GM12878 (cell line): ENCODE data around the gene SHROOM1. TPM values are rescaled to one million over a fixed set of nuclear protein-coding genes. Genes with fewer than 3 reads are reported as not detected.

Experiments used
- polyA plus RNA-seq, 11 experiments: library from polyadenylated mRNA; depleted of rRNA in 4 of 11; unstranded in 6 of 11; stranded (reverse) in 5 of 11; fragments of >200 nt; fragmentation: Nextera tagmentation in 4 of 11; fragmentation: Illumina TruSeq in 1 of 11; extraction: Ambion mirVana in 4 of 11; extraction: Trizol in 1 of 11; gene quantifications; 1 replicate in 1 of 11; 2 replicates in 10 of 11; pipeline versions ENCODE4 v1.2.1 to v1.2.3, GENCODE V29; 2011 to 2016; ENCODE audit warnings: inconsistent platforms in 2 of 11, missing spikeins in 2 of 11, low read depth in 1 of 11
- small RNA-seq: library from RNA; depleted of rRNA; stranded (forward); fragments of <200 nt; gene quantifications from one replicate; pipeline ENCODE3, GENCODE V24; 2014
- total RNA-seq, 4 experiments: library from RNA; depleted of rRNA in 3 of 4; stranded (reverse); fragments of >200 nt in 3 of 4; fragmentation: Illumina TruSeq in 1 of 4; extraction: Trizol in 1 of 4; gene quantifications; 2 replicates each; pipeline versions ENCODE4 v1.2.1 to v1.2.3, GENCODE V29; 2013 to 2021

Gene SHROOM1
- total and polyA plus RNA-seq, 10 of the 15 experiments (the other 5 are each of a cell fraction or from before 2014, with no cell fraction given): 0.05 to 3.9 (median 1.3) TPM

Small RNA genes within 50 kb of the gene (small RNA-seq; reads per million reads assigned to genes)
- gene RNA5SP192: not detected

Other genes with a start within 250 kb of the SHROOM1 start
Only the 7 nearest of the 12 such genes appear.
- 3.8 and 4.6 TPM in 2 replicates for gene KIF3A, start 93.1 kb downstream of the SHROOM1 start, total RNA-seq (2014; rRNA removed)
- 12.3 and 14.9 TPM in 2 replicates for gene KIF3A, start 93.1 kb downstream of the SHROOM1 start, total RNA-seq (2014; rRNA removed; fragmentation: Illumina TruSeq; extraction: Trizol)
- 8.7 and 9.3 TPM in 2 replicates for gene KIF3A, start 93.1 kb downstream of the SHROOM1 start, total RNA-seq (2021)
- gene KIF3A, start 93.1 kb downstream of the SHROOM1 start, polyA plus RNA-seq (2011; rRNA removed): 36.5 and 65.9 TPM in 2 replicates
- 10.7 and 14.1 TPM in 2 replicates for gene KIF3A, start 93.1 kb downstream of the SHROOM1 start, polyA plus RNA-seq (2014; fragmentation: Illumina TruSeq; extraction: Trizol)
- 1 to 10 TPM; 2.7 to 3.0 TPM for gene KIF3A, start 93.1 kb downstream of the SHROOM1 start, polyA plus RNA-seq (2014; fragmentation: Nextera tagmentation; extraction: Ambion mirVana)
- gene KIF3A, start 93.1 kb downstream of the SHROOM1 start, polyA plus RNA-seq (2014; rRNA removed): 4.7 and 6.7 TPM in 2 replicates
- 10 to 100 TPM; 11.5 to 12.1 TPM for gene KIF3A, start 93.1 kb downstream of the SHROOM1 start, polyA plus RNA-seq (2016; fragmentation: Nextera tagmentation; extraction: Ambion mirVana)
- 3.4 and 4.4 TPM in 2 replicates for gene CCNI2, start 83.2 kb downstream of the SHROOM1 start, total RNA-seq (2014; rRNA removed)
- 2.2 and 3.1 TPM in 2 replicates for gene CCNI2, start 83.2 kb downstream of the SHROOM1 start, total RNA-seq (2014; rRNA removed; fragmentation: Illumina TruSeq; extraction: Trizol)
- 3.4 and 4.8 TPM in 2 replicates for gene CCNI2, start 83.2 kb downstream of the SHROOM1 start, total RNA-seq (2021)
- gene CCNI2, start 83.2 kb downstream of the SHROOM1 start, polyA plus RNA-seq (2011; rRNA removed): 1.8 and 2.2 TPM in 2 replicates
- gene CCNI2, start 83.2 kb downstream of the SHROOM1 start, polyA plus RNA-seq (2014; fragmentation: Illumina TruSeq; extraction: Trizol): 0.97 and 2.9 TPM in 2 replicates
- gene CCNI2, start 83.2 kb downstream of the SHROOM1 start, polyA plus RNA-seq (2014; fragmentation: Nextera tagmentation; extraction: Ambion mirVana): 1 to 10 TPM; 3.1 to 8.0 TPM
- 2.9 and 4.6 TPM in 2 replicates for gene CCNI2, start 83.2 kb downstream of the SHROOM1 start, polyA plus RNA-seq (2014; rRNA removed)
- gene CCNI2, start 83.2 kb downstream of the SHROOM1 start, polyA plus RNA-seq (2016; fragmentation: Nextera tagmentation; extraction: Ambion mirVana): 1 to 10 TPM; 2.7 to 3.6 TPM
- 31.0 and 35.7 TPM in 2 replicates for gene SEPTIN8, start 53.4 kb downstream of the SHROOM1 start, total RNA-seq (2014; rRNA removed)
- gene SEPTIN8, start 53.4 kb downstream of the SHROOM1 start, total RNA-seq (2014; rRNA removed; fragmentation: Illumina TruSeq; extraction: Trizol): 26.5 and 27.8 TPM in 2 replicates
- 39.0 and 42.0 TPM in 2 replicates for gene SEPTIN8, start 53.4 kb downstream of the SHROOM1 start, total RNA-seq (2021)
- 82.7 and 96.1 TPM in 2 replicates for gene SEPTIN8, start 53.4 kb downstream of the SHROOM1 start, polyA plus RNA-seq (2011; rRNA removed)
- gene SEPTIN8, start 53.4 kb downstream of the SHROOM1 start, polyA plus RNA-seq (2014; fragmentation: Illumina TruSeq; extraction: Trizol): 40.2 and 40.7 TPM in 2 replicates
- gene SEPTIN8, start 53.4 kb downstream of the SHROOM1 start, polyA plus RNA-seq (2014; fragmentation: Nextera tagmentation; extraction: Ambion mirVana): 1 to 10 TPM; 6.1 to 7.6 TPM
- gene SEPTIN8, start 53.4 kb downstream of the SHROOM1 start, polyA plus RNA-seq (2014; rRNA removed): 33.2 and 34.7 TPM in 2 replicates
- gene SEPTIN8, start 53.4 kb downstream of the SHROOM1 start, polyA plus RNA-seq (2016; fragmentation: Nextera tagmentation; extraction: Ambion mirVana): 10 to 100 TPM; 21.8 to 21.9 TPM
- gene SOWAHA, start 17.3 kb downstream of the SHROOM1 start, total RNA-seq (2014; rRNA removed): 0.05 TPM in 1 of 2 replicates, not detected in the other
- gene SOWAHA, start 17.3 kb downstream of the SHROOM1 start, total RNA-seq (2014; rRNA removed; fragmentation: Illumina TruSeq; extraction: Trizol): 0.04 TPM in 1 of 2 replicates, not detected in the other
- gene SOWAHA, start 17.3 kb downstream of the SHROOM1 start, total RNA-seq (2021): 0.10 TPM in 1 of 2 replicates, not detected in the other
- gene SOWAHA, start 17.3 kb downstream of the SHROOM1 start, polyA plus RNA-seq (2011; rRNA removed): 0.37 TPM in 2 replicates
- gene SOWAHA, start 17.3 kb downstream of the SHROOM1 start, polyA plus RNA-seq (2014; fragmentation: Illumina TruSeq; extraction: Trizol): 0.04 and 0.10 TPM in 2 replicates
- under 1 TPM in 1 of 2 experiments, not detected in 1; 0.02 TPM for gene SOWAHA, start 17.3 kb downstream of the SHROOM1 start, polyA plus RNA-seq (2014; fragmentation: Nextera tagmentation; extraction: Ambion mirVana)
- 0.05 TPM in 1 of 2 replicates, not detected in the other for gene SOWAHA, start 17.3 kb downstream of the SHROOM1 start, polyA plus RNA-seq (2014; rRNA removed)
- gene SOWAHA, start 17.3 kb downstream of the SHROOM1 start, polyA plus RNA-seq (2016; fragmentation: Nextera tagmentation; extraction: Ambion mirVana): not detected
- 0.16 and 0.28 TPM in 2 replicates for gene GDF9, start 35.8 kb upstream of the SHROOM1 start, total RNA-seq (2014; rRNA removed)
- 0.23 and 0.54 TPM in 2 replicates for gene GDF9, start 35.8 kb upstream of the SHROOM1 start, total RNA-seq (2014; rRNA removed; fragmentation: Illumina TruSeq; extraction: Trizol)
- gene GDF9, start 35.8 kb upstream of the SHROOM1 start, total RNA-seq (2021): 0.28 and 0.85 TPM in 2 replicates
- 1.5 and 1.8 TPM in 2 replicates for gene GDF9, start 35.8 kb upstream of the SHROOM1 start, polyA plus RNA-seq (2011; rRNA removed)
- 0.53 and 1.1 TPM in 2 replicates for gene GDF9, start 35.8 kb upstream of the SHROOM1 start, polyA plus RNA-seq (2014; fragmentation: Illumina TruSeq; extraction: Trizol)
- under 1 TPM; 0.11 to 0.24 TPM for gene GDF9, start 35.8 kb upstream of the SHROOM1 start, polyA plus RNA-seq (2014; fragmentation: Nextera tagmentation; extraction: Ambion mirVana)
- 0.24 and 0.59 TPM in 2 replicates for gene GDF9, start 35.8 kb upstream of the SHROOM1 start, polyA plus RNA-seq (2014; rRNA removed)
- under 1 TPM; 0.28 to 0.39 TPM for gene GDF9, start 35.8 kb upstream of the SHROOM1 start, polyA plus RNA-seq (2016; fragmentation: Nextera tagmentation; extraction: Ambion mirVana)
- 184 and 208 TPM in 2 replicates for gene UQCRQ, start 36.0 kb upstream of the SHROOM1 start, total RNA-seq (2014; rRNA removed)
- gene UQCRQ, start 36.0 kb upstream of the SHROOM1 start, total RNA-seq (2014; rRNA removed; fragmentation: Illumina TruSeq; extraction: Trizol): 191 and 195 TPM in 2 replicates
- gene UQCRQ, start 36.0 kb upstream of the SHROOM1 start, total RNA-seq (2021): 443 and 445 TPM in 2 replicates
- gene UQCRQ, start 36.0 kb upstream of the SHROOM1 start, polyA plus RNA-seq (2011; rRNA removed): 280 and 326 TPM in 2 replicates
- gene UQCRQ, start 36.0 kb upstream of the SHROOM1 start, polyA plus RNA-seq (2014; fragmentation: Illumina TruSeq; extraction: Trizol): 67.9 and 121 TPM in 2 replicates
- 1,000 to 10,000 TPM; 1,403 to 1,579 TPM for gene UQCRQ, start 36.0 kb upstream of the SHROOM1 start, polyA plus RNA-seq (2014; fragmentation: Nextera tagmentation; extraction: Ambion mirVana)
- 289 and 374 TPM in 2 replicates for gene UQCRQ, start 36.0 kb upstream of the SHROOM1 start, polyA plus RNA-seq (2014; rRNA removed)
- 1,000 to 10,000 TPM; 1,478 to 1,559 TPM for gene UQCRQ, start 36.0 kb upstream of the SHROOM1 start, polyA plus RNA-seq (2016; fragmentation: Nextera tagmentation; extraction: Ambion mirVana)
- gene LEAP2, start 43.0 kb upstream of the SHROOM1 start, total RNA-seq (2014; rRNA removed): 2.3 and 2.6 TPM in 2 replicates
- gene LEAP2, start 43.0 kb upstream of the SHROOM1 start, total RNA-seq (2014; rRNA removed; fragmentation: Illumina TruSeq; extraction: Trizol): 2.1 and 2.4 TPM in 2 replicates
- gene LEAP2, start 43.0 kb upstream of the SHROOM1 start, total RNA-seq (2021): 1.5 and 2.7 TPM in 2 replicates
- gene LEAP2, start 43.0 kb upstream of the SHROOM1 start, polyA plus RNA-seq (2011; rRNA removed): 8.8 and 9.4 TPM in 2 replicates
- gene LEAP2, start 43.0 kb upstream of the SHROOM1 start, polyA plus RNA-seq (2014; fragmentation: Illumina TruSeq; extraction: Trizol): 2.1 and 3.4 TPM in 2 replicates
- 1 to 10 TPM; 1.9 to 2.1 TPM for gene LEAP2, start 43.0 kb upstream of the SHROOM1 start, polyA plus RNA-seq (2014; fragmentation: Nextera tagmentation; extraction: Ambion mirVana)
- gene LEAP2, start 43.0 kb upstream of the SHROOM1 start, polyA plus RNA-seq (2014; rRNA removed): 2.2 and 4.0 TPM in 2 replicates
- gene LEAP2, start 43.0 kb upstream of the SHROOM1 start, polyA plus RNA-seq (2016; fragmentation: Nextera tagmentation; extraction: Ambion mirVana): 1 to 10 TPM; 2.3 to 3.4 TPM